KBM-7 (cell line): Measurements from ENCODE around the gene CRYL1.
"Not testable (repeated sequence)": the region's sequence is repeated elsewhere in the genome, so short reads cannot be mapped to it uniquely, and the experiment has no call there.

ENCODE experiments used
- DNase-seq: peaks from one replicate; pipeline ENCODE4 v3.0.0-alpha.2; 2015
- in situ Hi-C: fragments of 300-500 bp; cut with MboI; formaldehyde crosslinking; loops from 2 replicates; pipeline ENCODE4 v1.14.3; 2020; ENCODE audit warnings: low sequenced_read_pairs, low pct_unique_long_range_greater_than_20kb, mixed read lengths

The CRYL1 gene

DNA sequence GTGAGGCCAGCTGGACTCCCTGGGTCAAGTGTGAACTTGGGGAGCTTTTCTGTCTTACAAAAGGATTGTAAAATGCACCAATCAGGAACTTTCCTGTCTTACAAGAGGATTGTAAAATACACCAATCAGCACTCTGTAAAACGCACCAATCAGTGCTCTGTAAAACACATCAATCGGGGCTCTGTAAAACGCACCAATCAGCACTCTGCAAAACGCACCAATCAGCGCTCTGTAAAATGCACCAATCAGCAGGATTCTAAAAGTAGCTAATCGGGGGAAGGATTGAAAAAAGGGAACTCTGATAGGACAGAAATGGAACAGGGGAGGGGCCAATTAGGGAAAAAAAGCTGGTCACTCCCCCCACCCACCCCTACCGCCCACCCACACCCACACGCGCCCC lies 91.4 kb downstream of the CRYL1 start:
- DNase-seq, in situ Hi-C loops: not testable (repeated sequence)

DNA sequence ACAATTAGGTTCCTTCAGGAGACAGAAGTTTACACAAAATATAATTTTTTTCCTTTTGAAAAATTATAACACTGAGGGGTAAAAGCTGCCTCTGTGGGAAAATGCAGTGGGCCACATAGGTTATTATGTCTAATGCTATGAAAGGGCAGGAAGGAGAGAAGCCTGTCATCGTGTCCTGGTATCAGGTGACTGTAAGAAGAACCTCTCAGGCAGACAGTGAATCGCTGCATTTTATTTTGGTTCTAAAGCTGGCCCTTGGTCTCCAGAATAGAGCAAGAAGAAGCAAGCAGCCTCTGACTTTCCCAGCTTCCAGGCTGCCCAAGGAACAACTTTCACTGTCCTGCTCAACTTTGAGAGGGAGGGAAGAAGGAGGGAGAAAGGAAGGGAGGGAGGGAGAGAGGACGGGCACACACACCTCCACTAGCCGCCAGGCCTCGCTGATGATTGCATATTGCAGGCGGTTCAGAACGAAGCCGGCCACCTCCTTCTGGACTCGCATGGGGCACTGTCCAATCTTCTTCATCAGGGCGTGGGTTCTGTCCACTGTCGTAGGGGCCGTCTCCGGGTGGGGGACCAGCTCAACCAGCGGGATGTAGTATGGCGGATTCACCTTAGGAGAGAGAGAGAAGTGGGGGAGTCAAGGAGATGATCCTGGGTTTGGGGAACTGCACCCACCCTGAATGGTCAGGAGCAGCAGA lies 93.8 kb downstream of the CRYL1 start:
- in situ Hi-C loops = no loop called here
- no peak for DNase-seq

DNA sequence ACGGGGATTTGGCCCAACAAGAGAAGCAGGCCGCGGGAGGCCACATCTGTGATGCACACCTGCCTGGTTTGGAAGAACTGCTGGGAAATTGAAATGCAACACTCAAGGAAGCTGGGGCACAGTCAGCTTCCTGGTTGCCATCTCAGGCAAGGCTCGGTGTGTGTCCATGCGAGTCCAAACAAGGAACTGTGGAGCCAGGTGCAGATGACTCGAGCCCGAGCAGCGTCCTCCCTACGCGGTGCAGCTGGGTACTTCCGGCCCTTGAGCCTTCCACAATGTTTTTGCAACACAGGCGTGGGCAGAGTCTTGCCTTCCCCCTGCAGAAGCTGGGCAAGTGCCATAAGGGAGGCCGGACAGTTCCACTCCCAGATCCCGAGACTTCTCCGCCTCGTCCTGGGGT lies 94.6 kb downstream of the CRYL1 start:
- in situ Hi-C loops = no loop called here
- DNase-seq = no peak

DNA sequence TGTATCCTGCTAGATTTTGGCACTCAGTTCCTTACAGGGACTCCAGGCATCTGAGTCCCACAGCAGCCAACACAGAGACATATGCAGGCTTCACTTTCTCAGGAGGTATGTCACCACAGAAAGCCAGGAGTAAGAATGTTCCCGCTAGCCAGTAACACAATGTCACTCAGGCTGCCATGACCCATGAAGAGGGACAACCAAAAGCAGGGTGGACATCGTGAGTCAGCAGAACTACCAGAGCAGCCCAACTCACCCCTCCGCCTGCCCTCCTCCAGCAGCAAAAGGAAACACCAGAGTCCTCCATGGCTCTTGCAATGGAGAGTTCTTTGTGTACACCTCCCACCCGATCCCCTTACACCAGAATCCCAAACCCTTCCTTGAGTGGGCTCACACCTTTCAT lies 95.4 kb downstream of the CRYL1 start:
- DNase-seq = no peak
- in situ Hi-C loops = no loop called here

DNA sequence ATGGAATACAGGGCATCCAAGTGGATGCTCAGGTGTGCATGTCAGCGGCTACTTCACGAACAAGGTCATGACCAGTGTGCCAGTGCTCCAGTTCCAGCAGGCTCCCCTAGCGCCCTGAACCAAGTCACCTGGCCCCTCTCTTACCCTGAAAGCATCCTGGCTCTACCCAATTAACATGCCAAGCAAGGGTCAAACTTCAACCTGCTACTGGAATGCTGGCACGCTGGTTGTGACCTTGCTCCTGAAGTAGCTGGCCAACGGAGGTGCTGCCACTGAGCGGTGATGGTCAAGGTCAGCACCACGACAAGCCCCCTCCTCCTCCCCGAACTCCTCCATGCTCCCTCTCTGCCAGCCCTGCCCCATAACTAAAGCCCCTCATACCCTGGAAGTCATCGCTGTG lies 96.0 kb downstream of the CRYL1 start:
- no peak for DNase-seq
- in situ Hi-C loops = no loop called here

DNA sequence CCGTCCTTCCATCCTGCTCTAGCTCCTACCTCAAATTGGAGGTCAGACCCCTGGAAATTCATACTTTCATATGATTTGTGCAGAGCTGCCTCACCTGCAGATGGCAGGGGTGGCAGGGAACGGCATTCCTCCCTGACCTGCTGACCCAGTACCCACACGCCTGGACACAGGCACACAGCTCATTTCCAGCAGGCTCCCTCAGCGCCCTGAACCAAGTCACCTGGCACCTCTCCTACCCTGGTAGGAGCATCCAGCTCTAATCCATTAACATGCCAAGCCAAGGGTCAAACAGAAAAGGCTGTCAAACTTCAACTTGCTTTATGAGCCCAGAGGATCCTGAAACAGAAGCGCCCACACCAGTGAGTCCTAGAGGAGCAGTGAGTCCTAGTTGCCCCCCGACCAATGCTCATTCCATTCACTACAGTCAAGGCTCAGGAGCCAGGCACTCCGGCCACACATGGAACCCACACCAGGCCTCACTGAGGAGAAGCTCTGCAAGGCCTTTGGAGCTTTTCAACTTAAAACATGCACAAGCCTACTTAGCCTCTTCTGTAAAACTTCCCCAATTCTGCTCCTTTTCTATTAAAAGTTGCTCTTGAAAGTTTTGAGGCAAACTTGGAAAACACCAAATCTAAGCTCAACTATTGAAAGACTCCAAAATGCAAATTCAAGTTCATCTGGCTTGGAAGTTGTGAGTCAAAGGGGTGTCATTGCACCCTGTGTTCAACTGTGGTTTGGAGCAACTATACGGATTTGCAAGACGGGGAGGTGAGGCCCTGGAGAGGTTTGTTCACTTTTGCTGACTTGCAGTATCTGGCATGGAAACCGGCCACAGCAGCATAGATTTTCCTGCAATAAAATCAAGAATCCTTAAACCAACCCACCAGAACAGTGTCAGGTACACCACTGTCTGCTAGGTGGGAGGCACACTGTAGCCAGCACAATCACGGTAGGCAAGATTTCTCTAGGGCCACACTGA lies 96.7 kb downstream of the CRYL1 start:
- in situ Hi-C loops = no loop called here
- DNase-seq = no peak

DNA sequence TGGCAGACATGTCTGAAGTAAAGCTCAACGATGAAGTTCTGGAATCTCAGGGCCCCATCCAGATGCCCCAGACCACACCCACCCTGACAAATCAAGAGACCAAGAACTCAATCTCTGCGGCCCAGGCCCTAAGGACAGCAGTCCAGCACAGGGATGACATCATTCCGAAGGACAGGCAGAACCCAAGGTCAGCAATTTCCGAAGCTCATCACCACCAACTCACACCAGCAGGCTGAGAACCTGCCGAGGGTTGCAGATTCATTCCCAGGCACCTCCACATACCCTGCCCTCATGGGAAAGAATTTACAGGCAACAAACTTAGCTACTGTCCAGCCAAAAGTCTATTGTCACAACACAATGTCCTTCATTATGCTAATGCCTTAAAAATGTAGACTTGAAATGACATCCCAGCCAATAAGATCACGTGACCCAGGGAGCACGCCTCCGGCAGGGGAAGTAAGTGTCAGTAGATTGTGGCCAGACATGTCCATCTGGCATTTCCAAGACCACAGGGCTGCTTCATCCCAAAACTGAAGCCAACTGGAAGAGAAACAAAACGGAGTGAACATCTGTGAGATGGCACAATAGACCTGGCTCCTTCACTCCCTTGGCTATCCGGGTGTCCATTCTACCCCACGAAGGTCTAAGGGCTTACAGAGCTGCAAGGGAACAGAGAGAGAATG lies 98.8 kb downstream of the CRYL1 start:
- DNase-seq = no peak
- in situ Hi-C loops = no loop called here

DNA sequence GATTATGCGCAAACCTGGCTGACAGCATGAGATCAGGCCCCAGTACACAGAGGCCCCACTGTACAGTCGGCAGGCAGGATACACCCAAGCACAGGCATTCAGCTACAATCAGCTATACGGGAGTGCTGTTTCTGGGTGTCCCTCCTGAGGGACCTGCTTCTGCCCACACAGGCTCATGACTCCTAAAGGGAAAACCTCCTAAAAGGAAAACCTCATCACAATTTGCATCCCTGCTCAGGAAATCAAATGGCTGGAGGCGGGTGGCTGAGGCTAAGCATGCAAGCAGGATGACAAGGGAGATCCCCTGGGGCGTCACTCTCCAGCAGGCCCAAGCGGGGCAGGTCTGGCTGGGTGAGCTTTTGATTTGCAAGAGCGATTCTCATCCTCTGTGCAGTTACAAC lies 99.8 kb downstream of the CRYL1 start:
- DNase-seq = no peak

DNA sequence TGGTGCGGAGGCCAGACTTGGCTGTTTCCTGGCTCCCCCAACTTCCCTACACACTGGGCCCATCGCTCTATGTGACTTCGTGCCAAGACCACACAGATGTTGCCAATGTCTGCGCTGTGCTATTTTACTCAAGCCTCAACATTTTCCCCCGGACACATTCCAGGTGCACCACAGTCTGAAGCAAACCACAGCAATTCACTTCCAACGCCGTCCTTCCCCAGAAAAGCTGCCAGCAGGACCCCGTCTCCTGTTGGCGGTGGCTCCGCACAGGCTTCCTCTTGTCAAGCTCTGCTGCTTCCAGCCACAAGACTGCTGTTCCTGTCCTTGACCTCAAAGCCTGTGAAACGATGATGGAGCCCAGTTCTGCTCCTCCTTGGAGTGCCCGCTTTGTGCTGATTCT lies 100.7 kb downstream of the CRYL1 start:
- in situ Hi-C loops = no loop called here
- DNase-seq = peak; percentile 88

More for the DNA sequence above, 99.8 kb downstream of the CRYL1 start:
- in situ Hi-C loops = no loop called here

DNA sequence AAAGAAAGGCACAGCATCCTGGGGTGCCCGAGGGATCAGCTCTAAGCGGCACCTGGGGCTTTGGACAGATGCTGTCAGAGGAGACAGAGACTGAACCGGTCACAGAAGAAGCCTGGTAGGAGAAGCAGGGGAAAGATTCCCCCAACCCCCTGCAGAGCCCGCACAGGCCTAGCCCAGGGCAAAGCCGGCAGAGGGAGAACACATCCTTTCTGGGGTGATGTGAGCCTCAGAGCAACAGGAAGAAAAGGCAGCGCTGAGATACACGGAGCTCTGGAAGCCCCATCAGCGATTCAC lies 101.2 kb downstream of the CRYL1 start:
- in situ Hi-C loops = no loop called here

DNA sequence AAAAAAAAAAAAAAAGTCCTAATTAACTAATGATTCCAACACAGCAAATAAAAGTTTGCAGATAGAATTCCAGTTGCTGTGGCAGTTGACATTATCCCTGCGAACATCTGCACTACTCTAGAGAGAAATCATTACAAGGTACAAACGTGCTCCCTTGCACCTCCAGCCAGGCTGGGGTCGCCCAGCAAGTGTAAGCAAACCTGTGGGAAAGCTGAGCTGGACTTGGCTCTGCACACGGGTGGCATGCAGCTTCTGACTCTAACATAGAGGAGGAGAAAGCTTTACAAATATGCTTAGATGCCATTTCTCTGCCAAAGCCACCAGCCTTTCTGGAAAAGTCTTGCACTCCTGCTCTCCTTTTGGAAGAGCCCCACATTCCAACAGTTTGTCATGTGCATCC lies 103.3 kb downstream of the CRYL1 start:
- in situ Hi-C loops = no loop called here

More for the DNA sequence above, 101.2 kb downstream of the CRYL1 start:
- no peak for DNase-seq

DNA sequence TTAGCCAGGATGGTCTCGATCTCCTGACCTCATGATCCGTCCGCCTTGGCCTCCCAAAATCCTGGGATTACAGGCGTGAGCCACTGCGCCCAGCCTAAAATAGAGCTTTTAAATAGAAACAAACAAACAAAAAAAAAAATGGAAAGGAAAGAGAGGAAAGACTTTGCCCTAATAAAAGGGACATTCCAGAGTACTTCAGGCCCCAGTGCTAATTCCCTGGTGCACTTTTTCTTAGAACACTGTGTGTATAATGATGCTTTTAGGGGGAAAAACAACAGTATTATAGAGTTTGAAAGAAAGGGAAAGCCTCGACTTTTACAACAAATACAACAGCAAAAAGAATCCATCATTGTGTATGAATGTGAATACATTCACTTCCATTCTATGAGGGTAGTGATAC lies 104.7 kb downstream of the CRYL1 start:
- no peak for DNase-seq
- in situ Hi-C loops = no loop called here

More for the DNA sequence above, 103.3 kb downstream of the CRYL1 start:
- DNase-seq = no peak

DNA sequence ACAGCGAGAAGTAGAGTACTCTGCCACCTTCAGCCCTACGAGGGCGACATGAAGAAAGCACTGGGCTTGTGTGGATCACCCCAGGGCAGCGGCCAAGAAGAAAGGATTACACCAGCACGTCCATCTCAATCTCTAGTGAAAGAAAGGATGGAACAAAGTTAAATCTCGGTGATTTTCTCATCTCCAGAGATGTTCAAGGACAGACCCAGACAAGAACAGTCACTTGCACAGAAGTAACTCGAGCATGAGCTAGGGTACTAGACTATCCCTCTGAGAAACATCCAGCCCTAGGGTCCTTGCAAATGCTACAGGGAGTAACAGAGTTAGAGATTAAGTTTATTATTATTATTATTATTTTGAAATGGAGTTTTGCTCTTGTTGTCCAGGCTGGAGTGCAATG lies 106.7 kb downstream of the CRYL1 start:
- no peak for DNase-seq
- in situ Hi-C loops = no loop called here

DNA sequence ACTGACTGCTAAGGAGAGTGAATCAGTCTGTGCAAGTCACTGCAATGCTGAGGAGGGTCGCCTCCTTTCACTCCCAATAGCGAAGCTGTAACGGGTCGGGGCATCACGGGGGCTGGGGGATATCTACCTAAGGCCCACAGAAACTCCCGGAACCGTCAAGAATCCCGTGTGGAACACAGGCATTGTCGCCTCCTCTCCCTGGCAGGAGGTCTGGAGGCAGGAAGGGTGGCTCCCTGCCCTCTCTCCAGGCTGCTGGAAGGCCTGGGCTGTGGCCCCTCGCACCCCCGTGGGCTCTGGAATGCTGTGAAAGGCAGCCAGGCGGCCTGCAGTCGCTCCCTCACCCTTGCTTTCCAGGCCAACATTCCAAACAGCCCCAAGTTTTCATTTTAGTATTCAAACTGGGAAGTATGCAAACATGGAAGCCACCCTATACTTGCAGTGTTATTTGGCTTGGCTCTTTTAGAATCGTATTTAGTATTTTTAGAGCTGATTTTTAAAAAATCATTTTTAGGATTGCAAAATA lies 109.4 kb downstream of the CRYL1 start:
- in situ Hi-C loops = no loop called here
- DNase-seq = no peak

DNA sequence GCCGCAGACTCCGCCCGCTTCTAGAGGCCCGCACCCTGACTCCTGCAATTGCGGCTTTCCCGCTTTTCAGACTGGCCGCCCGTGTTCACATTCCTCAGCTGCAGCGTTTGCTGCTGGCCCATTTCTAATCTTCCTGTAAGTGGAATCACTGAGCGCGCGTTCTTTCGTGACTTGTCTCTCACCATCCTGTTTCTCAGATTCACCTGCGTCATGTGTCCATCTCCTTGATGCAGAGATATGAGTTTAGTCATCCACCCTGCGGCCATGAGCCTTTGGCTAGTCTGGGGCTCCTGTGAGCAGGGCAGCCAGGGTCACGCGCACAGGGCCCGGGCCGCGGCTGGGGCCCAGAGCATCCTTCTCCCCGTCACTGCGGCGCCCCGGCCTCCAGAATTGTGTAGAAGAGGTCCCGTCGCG lies 110.0 kb downstream of the CRYL1 start:
- DNase-seq = no peak
- in situ Hi-C loops = no loop called here

DNA sequence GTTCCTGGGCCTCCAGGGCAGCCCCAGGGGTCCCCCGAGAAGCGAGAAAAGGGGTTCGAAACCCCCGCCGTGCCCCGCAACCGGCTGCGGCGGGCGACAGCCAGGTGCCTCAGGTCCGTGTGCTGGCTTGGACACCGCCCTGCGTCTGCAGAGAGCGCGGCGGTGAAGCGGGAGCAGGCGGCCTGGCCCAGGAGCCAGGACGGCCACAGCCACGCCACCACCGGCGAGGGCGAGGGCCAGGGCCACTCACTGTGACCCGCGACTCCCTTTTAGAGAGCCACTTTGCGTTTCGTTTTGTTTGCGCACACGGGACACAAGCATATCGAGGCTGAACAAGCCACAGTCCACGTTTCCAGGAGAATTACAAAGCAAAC lies 110.4 kb downstream of the CRYL1 start:
- in situ Hi-C loops = no loop called here

DNA sequence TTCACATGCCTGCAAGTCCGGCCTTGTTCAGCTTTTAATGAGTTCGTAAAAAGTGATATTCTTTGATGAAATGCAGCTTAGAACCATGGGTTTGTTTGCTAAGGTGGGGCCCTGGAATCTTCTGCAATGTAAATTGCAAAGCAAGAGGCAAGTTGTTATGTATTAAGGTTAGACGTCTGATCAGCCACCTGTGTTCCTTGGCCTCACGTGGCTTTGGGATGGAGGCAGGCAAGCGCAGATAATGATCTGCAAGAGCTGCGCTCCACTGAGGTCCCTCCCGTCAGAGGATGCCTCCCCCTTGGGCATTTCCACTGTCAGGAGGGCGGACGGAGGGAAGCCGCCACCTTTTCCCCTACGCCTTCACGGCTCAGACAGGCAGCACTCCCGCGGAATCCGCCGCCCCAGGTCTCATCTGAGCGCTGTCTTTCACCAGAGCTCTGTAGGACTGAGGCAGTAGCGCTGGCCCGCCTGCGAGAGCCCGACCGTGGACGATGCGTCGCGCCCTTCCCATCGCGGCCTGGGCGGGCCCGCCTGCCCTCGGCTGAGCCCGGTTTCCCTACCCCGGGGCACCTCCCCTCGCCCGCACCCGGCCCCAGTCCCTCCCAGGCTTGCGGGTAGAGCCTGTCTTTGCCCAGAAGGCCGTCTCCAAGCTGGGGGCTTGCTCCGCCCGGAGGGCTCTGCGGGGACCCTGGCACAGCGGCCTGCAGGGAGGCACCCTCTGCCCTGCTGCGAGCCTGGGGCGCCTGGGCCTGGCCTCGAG lies 110.9 kb downstream of the CRYL1 start:
- in situ Hi-C loops = no loop called here
- no peak for DNase-seq

More for the DNA sequence above, 110.4 kb downstream of the CRYL1 start:
- DNase-seq = no peak

DNA sequence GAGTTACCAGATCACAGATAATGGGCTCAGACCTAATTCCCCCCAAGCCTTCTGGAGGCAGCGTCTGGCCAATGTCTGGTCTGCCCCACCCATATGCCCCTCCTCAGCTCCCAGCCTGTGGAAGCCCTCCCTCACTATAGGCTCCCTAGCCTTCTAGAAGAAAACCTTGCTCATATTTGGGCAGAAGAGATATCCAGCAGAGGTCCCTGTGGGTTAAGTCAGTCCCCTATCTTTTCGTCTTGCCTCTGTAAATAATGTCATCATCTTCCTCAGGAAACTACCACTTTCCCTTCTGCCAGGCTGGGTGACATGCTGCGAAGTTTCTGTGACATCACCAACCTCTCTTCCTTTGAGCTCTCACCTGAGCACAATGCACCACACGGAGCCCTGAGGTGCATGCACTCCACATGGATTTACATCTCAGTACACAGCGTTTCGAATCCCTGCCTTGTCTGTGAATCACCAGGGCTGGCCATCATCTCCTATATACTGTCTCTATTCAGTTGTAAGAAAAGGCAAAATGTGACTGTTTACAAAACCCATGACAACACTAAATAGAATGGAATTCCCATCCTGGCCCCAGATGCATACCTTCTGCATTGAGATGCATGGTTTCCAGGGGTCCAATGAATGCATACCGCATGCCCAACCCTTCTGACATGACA lies 112.8 kb downstream of the CRYL1 start:
- in situ Hi-C loops = no loop called here
- no peak for DNase-seq
